ENCODE results near the gene NSUN4. TPM values are rescaled to one million over a fixed set of nuclear protein-coding genes. Genes with fewer than 3 reads are reported as not detected.
"Not testable (repeated sequence)": the region's sequence is repeated elsewhere in the genome, so short reads cannot be mapped to it uniquely, and the experiment has no call there.

NSUN4 gene
- polyA plus RNA-seq, 4 donors = 23.8 to 30.7 (median 27.4) TPM

GRCh38 chr1:46364612-46365011 lies 24.0 kb downstream of the NSUN4 start:
- DNase-seq (ENCODE audit: low read depth in 4 of 4, low spot score in 2 of 4) = no peak

DNA sequence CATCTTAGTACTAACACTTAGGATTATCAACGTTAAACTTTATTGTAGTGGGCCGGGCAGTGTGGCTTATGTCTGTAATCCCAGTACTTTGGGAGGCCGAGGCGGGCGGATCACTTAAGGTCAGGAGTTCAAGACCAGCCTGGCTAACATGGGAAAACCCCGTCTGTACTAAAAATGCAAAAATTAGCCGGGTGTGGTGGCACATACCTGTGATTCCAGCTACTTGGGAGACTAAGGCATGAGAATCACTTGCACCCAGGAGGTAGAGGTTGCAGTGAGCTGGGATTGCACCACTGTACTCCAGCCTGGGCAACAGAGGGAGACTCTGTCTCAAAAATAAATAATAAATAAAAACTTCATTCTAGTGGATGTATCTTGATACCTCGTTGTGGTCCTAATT lies 25.2 kb downstream of the NSUN4 start:
- DNase-seq (ENCODE audit: low read depth in 4 of 4, low spot score in 2 of 4) = not testable (repeated sequence)

GRCh38 chr1:46367072-46367471 lies 26.5 kb downstream of the NSUN4 start:
- DNase-seq (ENCODE audit: low read depth in 4 of 4, low spot score in 2 of 4) = no peak

- DNase-seq (ENCODE audit: low read depth in 4 of 4, low spot score in 2 of 4) = not testable (repeated sequence)
These were observed 27.1 kb downstream of the NSUN4 start for GRCh38 chr1:46367701-46368100.

DNA sequence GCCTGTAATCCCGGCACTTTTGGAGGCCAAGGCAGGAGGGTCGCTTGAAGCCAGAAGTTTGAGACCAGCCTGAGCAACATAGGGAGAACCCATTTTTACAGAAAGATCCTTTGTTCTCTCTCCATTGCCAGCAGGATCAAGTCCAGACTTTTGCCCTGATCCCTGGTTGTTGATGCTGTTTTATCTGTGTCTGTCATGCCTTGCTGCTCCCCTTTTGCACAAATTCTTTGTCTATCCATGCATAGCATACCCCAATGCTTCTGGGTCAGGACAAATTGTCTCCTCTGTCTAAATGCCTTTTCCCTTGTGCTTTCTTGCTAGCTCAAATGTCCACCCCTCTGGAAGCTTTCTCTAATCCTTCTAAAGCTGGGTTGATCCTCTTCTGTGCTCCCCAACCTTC lies 28.2 kb downstream of the NSUN4 start:
- peak in 1 of 4 donors; percentile 19 for DNase-seq (ENCODE audit: low read depth in 4 of 4, low spot score in 2 of 4)

GRCh38 chr1:46369542-46370213 lies 29.1 kb downstream of the NSUN4 start:
- no peak for DNase-seq (ENCODE audit: low read depth in 4 of 4, low spot score in 2 of 4)

DNA sequence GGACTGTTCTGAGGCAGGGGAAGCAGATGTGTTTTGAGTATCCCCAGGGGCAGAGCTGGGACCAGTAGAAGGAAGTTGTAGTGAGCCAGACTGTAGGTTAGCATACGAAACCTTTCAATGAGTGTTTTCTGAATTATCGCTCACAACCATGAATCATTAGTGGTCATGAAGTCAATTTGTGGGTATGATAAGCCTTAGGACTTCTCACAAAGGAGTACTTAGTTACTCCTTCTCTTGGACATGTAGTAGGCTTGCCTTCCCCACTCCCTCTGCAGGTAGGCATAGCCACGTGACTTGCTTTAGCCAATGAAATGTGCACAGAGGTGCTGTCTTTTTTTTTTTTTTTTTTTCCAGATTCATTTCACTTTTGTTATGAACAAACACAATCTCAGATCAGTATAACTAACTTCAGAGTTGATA lies 29.6 kb downstream of the NSUN4 start:
- DNase-seq (ENCODE audit: low read depth in 4 of 4, low spot score in 2 of 4) = no peak

GRCh38 chr1:46372431-46372830 lies 31.8 kb downstream of the NSUN4 start:
- DNase-seq (ENCODE audit: low read depth in 4 of 4, low spot score in 2 of 4) = no peak

DNA sequence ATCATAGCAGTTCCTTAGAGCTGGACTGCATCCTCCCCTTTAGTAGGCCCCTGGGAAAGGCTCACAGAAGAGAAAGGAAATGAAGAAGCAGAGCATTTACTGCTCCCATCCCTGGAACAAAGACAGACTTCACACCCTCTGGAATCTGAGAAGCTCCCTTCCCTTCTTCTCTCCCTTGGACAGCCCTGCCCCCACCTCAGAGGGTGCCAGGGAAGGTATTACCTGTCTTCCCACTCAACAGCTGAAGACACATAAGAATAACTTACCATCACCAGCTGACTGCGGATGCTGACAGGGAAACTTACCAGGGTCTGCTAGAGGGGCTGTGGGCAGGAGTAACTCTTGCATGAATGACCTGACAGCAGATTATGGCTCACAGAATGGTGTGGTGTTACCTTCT lies 39.4 kb downstream of the NSUN4 start:
- no peak for DNase-seq (ENCODE audit: low read depth in 4 of 4, low spot score in 2 of 4)

- DNase-seq (ENCODE audit: low read depth in 4 of 4, low spot score in 2 of 4) = no peak
These were observed 39.9 kb downstream of the NSUN4 start for GRCh38 chr1:46380508-46380907.

GRCh38 chr1:46393510-46393909 lies 52.9 kb downstream of the NSUN4 start:
- DNase-seq (ENCODE audit: low read depth in 4 of 4, low spot score in 2 of 4) = no peak

GRCh38 chr1:46394108-46394871 lies 53.7 kb downstream of the NSUN4 start, which contains the start of gene FAAH:
Gene FAAH (plus strand): TSS chr1:46394317. CDS start chr1:46394349, 32 bp downstream.
- no peak for DNase-seq (ENCODE audit: low read depth in 4 of 4, low spot score in 2 of 4)

DNA sequence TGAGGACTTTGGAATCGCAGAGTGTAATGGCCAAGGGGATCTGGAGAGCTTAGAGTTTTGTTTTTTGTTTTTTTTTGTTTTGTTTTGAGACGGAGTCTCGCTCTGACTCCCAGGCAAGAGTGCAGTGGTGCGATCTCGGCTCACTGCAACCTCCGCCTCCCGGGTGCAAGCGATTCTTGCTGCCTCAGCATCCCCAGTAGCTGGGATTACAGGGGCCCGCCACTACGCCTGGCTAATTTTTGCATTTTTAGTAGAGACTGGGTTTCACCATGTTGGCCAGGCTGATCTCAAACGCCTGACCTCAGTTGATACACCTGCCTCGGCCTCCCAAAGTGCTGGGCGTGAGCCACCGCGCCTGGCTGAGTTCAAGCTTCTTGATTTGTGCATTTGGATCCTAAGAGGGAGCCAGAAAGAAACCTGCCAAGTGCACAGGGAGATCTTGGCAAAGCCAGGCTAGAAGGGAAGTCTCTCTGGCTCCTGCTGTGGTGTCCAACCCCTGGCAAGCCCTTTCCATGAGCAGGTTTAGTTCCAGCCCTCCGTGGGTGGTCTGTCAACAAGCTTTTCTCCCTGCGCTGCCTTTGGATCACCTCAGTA lies 54.4 kb downstream of the NSUN4 start:
- DNase-seq (ENCODE audit: low read depth in 4 of 4, low spot score in 2 of 4) = no peak

DNA sequence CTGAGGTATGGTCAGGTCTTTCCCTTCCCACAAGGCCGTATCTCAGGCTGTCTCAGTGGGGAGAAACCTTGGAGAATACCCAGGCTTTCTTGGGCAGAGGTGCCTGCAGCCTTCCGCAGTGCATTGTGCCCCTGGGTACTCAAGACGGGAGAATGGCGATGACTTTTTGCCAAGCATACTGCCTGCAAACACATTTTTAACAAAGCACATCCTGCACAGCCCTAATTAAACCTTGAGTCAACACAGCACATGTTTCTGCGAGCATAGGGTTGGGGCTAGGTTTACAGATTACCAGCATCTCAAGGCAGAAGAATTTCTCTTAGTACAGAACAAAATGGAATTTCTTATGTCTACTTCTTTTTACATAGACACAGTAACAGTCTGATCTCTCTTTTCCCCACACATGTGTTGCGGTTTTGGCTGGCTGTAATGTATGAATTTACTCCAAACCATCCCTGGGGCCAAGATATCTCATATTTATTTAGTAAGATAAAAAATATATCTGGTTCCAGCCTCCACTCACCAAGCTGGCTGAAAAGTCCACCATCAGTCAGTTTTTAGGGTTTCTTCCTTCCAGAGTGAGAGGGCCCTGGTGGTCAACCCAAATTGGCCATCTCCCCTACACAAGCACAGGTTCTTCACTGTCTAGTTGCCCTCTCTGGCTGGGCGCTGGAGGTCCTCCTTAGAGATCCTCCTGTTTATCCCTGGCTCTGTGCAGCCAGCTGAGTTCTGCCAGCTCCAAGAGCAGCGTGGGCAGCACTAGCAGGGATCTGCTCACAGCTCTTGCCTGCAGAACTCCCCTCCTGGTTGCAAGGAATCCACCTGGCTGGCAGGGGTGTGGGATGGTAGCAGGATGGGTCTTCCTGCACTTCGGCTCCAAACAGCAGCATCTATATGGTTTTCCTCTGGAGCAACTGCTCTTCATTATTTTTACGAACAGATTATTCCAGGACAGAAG lies 56.1 kb downstream of the NSUN4 start:
- no peak for DNase-seq (ENCODE audit: low read depth in 4 of 4, low spot score in 2 of 4)

- no peak for DNase-seq (ENCODE audit: low read depth in 4 of 4, low spot score in 2 of 4)
These were observed 58.7 kb downstream of the NSUN4 start for GRCh38 chr1:46399307-46399706.

GRCh38 chr1:46400421-46400820 lies 59.8 kb downstream of the NSUN4 start:
- DNase-seq (ENCODE audit: low read depth in 4 of 4, low spot score in 2 of 4) = no peak

GRCh38 chr1:46401154-46401913 lies 60.7 kb downstream of the NSUN4 start:
- no peak for DNase-seq (ENCODE audit: low read depth in 4 of 4, low spot score in 2 of 4)

DNA sequence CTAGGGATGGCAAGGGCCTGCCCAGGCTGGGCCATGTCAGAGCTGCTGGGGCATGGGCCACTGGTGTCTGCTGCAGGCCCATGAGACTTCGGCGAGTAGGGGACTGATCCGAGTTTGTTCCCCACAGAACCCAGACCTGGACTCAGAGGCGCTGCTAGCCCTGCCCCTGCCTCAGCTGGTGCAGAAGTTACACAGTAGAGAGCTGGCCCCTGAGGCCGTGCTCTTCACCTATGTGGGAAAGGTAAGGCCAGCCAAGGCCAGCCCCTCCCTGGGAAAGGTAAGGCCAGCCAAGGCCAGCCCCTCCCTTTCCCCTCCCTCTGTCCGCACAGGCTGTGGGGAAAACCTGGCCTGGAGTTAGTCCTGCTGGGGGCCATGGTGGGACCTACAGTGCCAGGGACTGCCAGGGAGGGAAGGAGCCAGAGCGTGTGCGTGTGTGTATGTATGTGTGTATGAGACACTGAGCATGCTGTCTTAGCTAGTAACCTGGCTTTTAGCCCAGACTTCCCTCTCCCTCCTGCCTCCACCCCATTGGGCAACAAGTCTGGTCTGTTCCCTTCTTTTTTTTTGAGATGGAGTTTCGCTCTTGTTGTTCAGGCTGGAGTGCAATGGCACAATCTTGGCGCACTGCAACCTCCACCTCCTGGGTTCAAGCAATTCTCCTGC lies 61.5 kb downstream of the NSUN4 start:
- DNase-seq (ENCODE audit: low read depth in 4 of 4, low spot score in 2 of 4) = no peak

DNA sequence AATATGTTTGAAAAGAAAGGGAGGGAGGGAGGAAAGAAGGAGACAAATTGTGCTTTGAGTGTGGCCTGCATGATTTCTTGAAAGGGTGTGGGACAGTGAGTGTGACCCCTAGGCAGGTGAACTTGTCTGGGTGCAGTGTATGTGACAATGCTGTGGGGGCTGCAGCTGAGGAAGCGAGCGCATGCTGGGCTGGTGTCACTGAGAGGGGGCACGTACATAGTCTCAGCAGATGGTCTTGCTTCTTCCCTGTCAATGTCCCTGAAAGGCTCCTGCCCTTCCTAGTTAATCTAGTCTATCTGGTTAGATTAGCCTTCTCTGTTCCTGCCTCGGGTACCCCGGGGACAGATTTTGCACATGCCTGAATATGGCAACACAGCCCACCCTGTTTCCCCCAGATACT lies 63.3 kb downstream of the NSUN4 start:
- no peak for DNase-seq (ENCODE audit: low read depth in 4 of 4, low spot score in 2 of 4)

All from left renal cortex interstitium (tissue), 4 donors.